DMS153 (cell line): ENCODE measurements around the gene KCNJ9.

ENCODE experiments used
- DNase-seq: peaks from one replicate; lab custom pipeline; 2025; lab: John Stamatoyannopoulos, UW

Gene KCNJ9

DNA sequence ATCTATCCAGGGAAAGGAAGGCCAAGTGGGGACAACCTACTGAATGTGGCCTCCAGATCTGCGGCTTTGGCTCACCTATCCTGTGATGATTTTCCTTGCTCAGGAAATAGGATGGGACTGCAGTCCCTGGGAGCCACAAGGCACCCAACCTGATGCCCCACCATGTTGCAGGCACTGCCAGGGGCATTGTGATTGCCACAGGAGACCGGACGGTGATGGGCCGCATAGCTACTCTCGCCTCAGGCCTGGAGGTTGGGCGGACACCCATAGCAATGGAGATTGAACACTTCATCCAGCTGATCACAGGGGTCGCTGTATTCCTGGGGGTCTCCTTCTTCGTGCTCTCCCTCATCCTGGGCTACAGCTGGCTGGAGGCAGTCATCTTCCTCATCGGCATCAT lies 46.0 kb downstream of the KCNJ9 start:
- no peak for DNase-seq

DNA sequence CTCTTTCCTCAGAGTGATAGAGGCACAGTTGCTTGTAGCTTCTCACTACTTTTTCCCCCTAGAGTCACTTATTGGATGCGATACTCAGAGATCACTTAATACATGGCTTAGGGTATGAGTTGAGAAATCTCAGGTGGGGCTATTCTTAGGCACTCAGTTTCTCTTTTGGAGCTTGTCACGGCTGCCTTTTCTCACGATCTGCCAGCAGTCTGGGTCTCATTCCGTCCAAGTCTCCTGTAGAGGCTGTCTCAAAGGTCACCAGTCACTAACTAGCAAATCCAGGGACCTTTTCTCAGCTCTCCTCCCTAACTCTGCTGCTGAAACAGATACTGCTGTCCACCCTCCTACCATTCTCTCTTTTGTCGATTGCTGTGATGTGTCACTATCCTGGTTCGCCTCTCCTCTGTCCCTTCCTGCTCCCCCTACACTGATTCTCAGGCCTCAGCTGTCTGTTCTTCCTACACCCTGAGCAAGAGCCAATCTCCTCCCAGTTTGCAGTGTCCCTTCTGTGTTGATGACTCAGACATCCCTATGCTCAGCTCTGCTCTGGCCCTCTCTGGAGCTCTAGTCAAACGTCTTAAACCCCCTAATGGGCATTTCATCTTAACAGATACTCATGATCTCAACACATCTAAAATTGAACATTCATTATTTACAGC lies 46.7 kb downstream of the KCNJ9 start:
- no peak for DNase-seq

- no peak for DNase-seq
Measured at GRCh38 chr1:160128636-160129035, 47.3 kb downstream of the KCNJ9 start.

GRCh38 chr1:160129046-160129445 lies 47.7 kb downstream of the KCNJ9 start:
- DNase-seq = no peak

- DNase-seq = no peak
Measured at GRCh38 chr1:160129558-160129957, 48.2 kb downstream of the KCNJ9 start.

DNA sequence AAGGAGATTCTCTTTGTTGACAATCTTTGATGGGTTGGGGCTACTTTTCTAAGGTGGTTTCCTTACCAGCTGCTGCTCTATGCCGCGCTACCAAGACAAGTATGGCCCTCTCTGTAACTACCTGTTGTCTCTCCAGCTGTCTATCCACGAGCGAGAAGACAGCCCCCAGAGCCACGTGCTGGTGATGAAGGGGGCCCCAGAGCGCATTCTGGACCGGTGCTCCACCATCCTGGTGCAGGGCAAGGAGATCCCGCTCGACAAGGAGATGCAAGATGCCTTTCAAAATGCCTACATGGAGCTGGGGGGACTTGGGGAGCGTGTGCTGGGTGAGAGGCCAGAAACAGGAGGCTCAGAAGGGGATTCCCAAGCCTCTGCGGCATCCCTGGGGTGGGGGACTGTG lies 48.6 kb downstream of the KCNJ9 start:
- DNase-seq = no peak

- no peak for DNase-seq
Measured at GRCh38 chr1:160130486-160130885, 49.1 kb downstream of the KCNJ9 start.

GRCh38 chr1:160130939-160131338 lies 49.6 kb downstream of the KCNJ9 start:
- DNase-seq = no peak

DNA sequence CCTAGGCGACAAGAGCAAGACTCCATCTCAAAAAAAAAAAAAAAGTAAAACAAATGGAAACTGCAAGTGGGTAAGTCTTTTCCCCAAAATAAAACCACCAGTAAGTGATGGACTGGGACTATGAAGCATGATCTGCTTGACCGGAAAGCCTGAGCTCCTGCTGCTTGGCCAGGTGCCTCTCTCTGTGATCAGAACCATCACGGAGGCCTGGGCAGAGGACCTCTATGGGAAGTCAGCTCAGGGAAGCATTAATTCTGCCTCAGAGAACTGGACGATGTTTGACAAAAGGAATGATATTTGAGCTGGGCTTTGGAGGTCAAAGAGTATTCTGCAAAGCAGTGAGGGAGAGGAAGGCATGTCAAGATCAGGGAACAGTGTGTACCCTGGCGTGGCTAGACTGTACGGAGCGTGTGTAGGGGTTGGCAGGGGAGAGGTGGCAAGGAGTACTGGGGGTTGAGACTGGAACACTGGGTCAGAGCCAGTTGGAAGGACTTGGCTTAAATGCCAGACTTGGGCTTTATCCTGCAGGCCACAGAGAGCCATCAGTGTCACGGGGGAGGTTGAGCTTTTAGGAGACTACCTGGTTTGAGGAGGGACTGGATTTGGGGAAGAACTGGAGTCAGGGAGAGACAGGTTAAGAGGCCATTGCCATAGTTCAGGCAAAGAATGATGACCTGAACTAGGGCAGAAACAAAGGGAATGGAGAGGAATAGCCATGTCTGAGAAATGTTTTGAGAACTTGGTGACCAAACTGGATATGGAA lies 50.6 kb downstream of the KCNJ9 start:
- no peak for DNase-seq

GRCh38 chr1:160133990-160134770 lies 52.8 kb downstream of the KCNJ9 start:
- DNase-seq = no peak

DNA sequence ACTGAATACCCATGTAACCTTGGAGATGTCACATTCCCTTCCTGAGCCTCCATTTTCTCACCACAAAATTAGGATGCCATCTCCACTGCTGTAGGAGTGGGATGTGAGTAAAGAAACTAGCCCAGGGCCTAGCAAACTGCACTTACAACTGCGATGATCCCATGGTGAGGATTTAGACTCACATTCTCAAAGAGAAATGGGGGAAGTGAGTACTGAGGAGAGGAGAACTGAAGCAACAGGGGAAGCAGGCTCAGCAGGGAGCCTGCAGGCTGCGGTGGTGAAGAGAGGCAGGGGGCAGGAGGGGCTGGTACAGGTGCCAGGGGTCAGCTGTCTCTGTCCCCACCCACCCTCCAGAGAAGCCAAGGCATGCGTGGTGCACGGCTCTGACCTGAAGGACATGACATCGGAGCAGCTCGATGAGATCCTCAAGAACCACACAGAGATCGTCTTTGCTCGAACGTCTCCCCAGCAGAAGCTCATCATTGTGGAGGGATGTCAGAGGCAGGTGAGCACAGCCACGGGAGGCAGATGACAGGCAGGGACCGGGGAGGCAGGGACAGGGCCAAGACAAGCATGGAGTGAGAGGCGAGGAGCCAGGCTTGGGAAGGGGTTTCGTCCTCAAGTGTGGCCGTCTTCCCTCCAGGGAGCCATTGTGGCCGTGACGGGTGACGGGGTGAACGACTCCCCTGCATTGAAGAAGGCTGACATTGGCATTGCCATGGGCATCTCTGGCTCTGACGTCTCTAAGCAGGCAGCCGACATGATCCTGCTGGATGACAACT lies 53.6 kb downstream of the KCNJ9 start:
- no peak for DNase-seq

DNA sequence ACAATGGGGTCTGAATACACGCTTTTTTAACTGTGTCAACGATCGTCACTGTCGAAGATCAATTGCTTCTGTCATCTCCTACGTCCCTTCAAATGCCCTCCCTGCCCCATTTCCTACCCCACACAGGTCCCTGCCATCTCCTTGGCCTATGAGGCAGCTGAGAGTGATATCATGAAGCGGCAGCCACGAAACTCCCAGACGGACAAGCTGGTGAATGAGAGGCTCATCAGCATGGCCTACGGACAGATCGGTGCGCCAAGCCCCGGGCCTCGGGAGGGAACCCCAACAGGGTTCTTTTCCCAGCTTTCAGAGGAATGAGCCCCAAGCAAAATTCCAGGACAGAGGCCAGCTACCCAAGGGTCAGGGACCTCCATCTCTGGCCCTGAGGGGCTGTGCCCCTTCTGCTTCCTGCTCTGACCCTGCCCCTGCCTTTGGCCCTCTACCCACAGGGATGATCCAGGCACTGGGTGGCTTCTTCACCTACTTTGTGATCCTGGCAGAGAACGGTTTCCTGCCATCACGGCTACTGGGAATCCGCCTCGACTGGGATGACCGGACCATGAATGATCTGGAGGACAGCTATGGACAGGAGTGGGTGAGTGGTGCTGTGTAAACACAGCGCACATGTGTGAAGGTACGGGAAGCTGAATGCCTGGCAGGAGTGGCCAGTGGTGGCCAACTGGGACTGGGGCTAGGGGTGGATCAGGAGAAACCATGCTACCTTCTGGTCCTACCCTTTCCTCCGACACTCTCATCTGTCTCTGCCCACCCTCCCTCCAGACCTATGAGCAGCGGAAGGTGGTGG lies 55.0 kb downstream of the KCNJ9 start:
- no peak for DNase-seq

GRCh38 chr1:160136926-160137200 lies 55.5 kb downstream of the KCNJ9 start:
- DNase-seq = no peak

- DNase-seq = no peak
Measured at GRCh38 chr1:160137216-160137862, 56.0 kb downstream of the KCNJ9 start.

- DNase-seq = no peak
Measured at GRCh38 chr1:160139840-160140239, 58.5 kb downstream of the KCNJ9 start.
